Upper lobe of left lung (tissue), 6 donors: ENCODE data around the gene VAV2. TPM values are rescaled to one million over a fixed set of nuclear protein-coding genes. Genes with fewer than 3 reads are reported as not detected.

Experiments
- ATAC-seq, 2 donors: fragments of 200-7000 bp; cut with Tn5 transposase; one replicate each; pipeline ENCODE4 v1.9.1; 2022; ENCODE audit warnings: mild to moderate bottlenecking in 2 of 2, moderate library complexity in 2 of 2; ENCODE audit not compliant: low FRiP score in 2 of 2
- DNase-seq, 2 donors: peaks; one replicate each; pipeline ENCODE4 v3.0.0-alpha.2; 2019 to 2020
- H3K27ac ChIP-seq, 4 donors: fragments of 200-600 bp; sonication (generic); one replicate each; pipeline ENCODE4 v1.5.1; 2016 to 2019
- H3K27me3 ChIP-seq, 4 donors: fragments of 200-600 bp; sonication (generic); one replicate each; pipeline ENCODE4 v1.5.1; 2017 to 2019
- H3K36me3 ChIP-seq, 4 donors: fragments of 200-600 bp; sonication (generic); one replicate each; pipeline ENCODE4 v1.5.1; 2016 to 2019
- H3K4me1 ChIP-seq, 4 donors: fragments of 200-600 bp; sonication (generic); one replicate each; pipeline ENCODE4 v1.5.1; 2018 to 2019
- H3K4me3 ChIP-seq, 4 donors: fragments of 200-600 bp; sonication (generic); one replicate each; pipeline ENCODE4 v1.5.1; 2017 to 2019; ENCODE audit warnings: mild to moderate bottlenecking in 2 of 4, moderate library complexity in 1 of 4
- H3K9me3 ChIP-seq, 4 donors: fragments of 200-600 bp; sonication (generic); one replicate each; pipeline ENCODE4 v1.5.1; 2018 to 2019
- CTCF ChIP-seq, 6 experiments: fragments of 450-650 bp in 4 of 6; fragments of 200-600 bp in 2 of 6; sonication (generic) in 2 of 6; IDR thresholded peaks; one replicate each; pipeline ENCODE4 v1.5.1; 2016 to 2019; ENCODE audit warnings: antibody characterized with exemption in 6 of 6
- EP300 ChIP-seq, 4 donors: sonication (generic); formaldehyde crosslinking; IDR thresholded peaks; one replicate each; pipeline ENCODE4 v1.5.1; 2017; ENCODE audit warnings: antibody characterized with exemption in 4 of 4, control low read depth in 2 of 4
- POLR2A ChIP-seq, 4 donors: fragments of 450-650 bp; IDR thresholded peaks; one replicate each; pipeline ENCODE4 v1.5.1; 2016 to 2017; ENCODE audit warnings: antibody characterized with exemption in 4 of 4, mild to moderate bottlenecking in 2 of 4
- POLR2AphosphoS5 ChIP-seq, 2 donors: sonication (generic); formaldehyde crosslinking; IDR thresholded peaks; one replicate each; pipeline ENCODE4 v1.5.1; 2017; ENCODE audit warnings: antibody characterized with exemption in 2 of 2
- WGBS, 2 donors: methylation state at CpG; one replicate each; pipeline ENCODE4 v1.1.5; 2017 to 2018; 5-methylcytosine and 5-hydroxymethylcytosine counted together
- total RNA-seq, 6 donors: library from RNA; depleted of rRNA in 4 of 6; stranded (reverse); fragments of >200 nt in 4 of 6; gene quantifications; one replicate each; pipeline versions ENCODE4 v1.1.0 to v1.2.1, GENCODE V29; 2016 to 2021
- donor health status: DM: no; HTN: no; CAD: no; lungs with moderate emphysema.
- donor health status: DM: no; HTN: yes; CAD: no; lungs with severe emphysema.

The VAV2 gene
- total RNA-seq, 6 donors from 2014 or later: 12.0 to 38.8 (median 22.0) TPM

- H3K27ac ChIP-seq: no peak overlapping the region
- 89 to 96% methylated on average over 7 of the region's 8 CpGs for WGBS, 2 donors
- no peaks in the 10 kb centered on the region for H3K4me1 ChIP-seq
- no peaks in the 10 kb centered on the region for H3K36me3 ChIP-seq
- no peaks in the 10 kb centered on the region for H3K27me3 ChIP-seq
- DNase-seq (no peak), ATAC-seq (no peak)
- no peak for TF ChIP-seq CTCF (IDR thresholded peaks at IDR 0.05)
- no peak for TF ChIP-seq POLR2AphosphoS5 (IDR thresholded peaks at IDR 0.05)
- no peak for TF ChIP-seq EP300 (IDR thresholded peaks at IDR 0.05)
- H3K4me3 ChIP-seq: no peak overlapping the region
- H3K9me3 ChIP-seq: no peaks in the 10 kb centered on the region
Measured at GRCh38 chr9:133832877-133833276, 159.2 kb downstream of the VAV2 start.

- no peak for ATAC-seq
- TF ChIP-seq EP300 (IDR thresholded peaks at IDR 0.05) (no peak), CTCF (IDR thresholded peaks at IDR 0.05) (no peak), POLR2A (IDR thresholded peaks at IDR 0.05) (no peak), POLR2AphosphoS5 (IDR thresholded peaks at IDR 0.05) (no peak)
- whole genome bisulfite sequencing, 2 donors: 95 to 96% methylated on average over 3 of the region's 3 CpGs
Measured at GRCh38 chr9:133830711-133831110, 161.4 kb downstream of the VAV2 start.

GRCh38 chr9:133830310-133830709, 161.8 kb downstream of the VAV2 start:
- ATAC-seq: no peak
- Histone ChIP-seq H3K27ac (no peak overlapping the region), H3K4me3 (no peak overlapping the region), H3K9me3 (no peaks in the 10 kb centered on the region), H3K36me3 (no peaks in the 10 kb centered on the region), H3K4me1 (no peaks in the 10 kb centered on the region), H3K27me3 (no peaks in the 10 kb centered on the region)
- DNase-seq: no peak
- TF ChIP-seq EP300 (IDR thresholded peaks at IDR 0.05): no peak
- no peak for TF ChIP-seq POLR2AphosphoS5 (IDR thresholded peaks at IDR 0.05)
- TF ChIP-seq POLR2A (IDR thresholded peaks at IDR 0.05): no peak
- TF ChIP-seq CTCF (IDR thresholded peaks at IDR 0.05): no peak
- 82 to 94% methylated on average over 6 of the region's 6 CpGs for WGBS, 2 donors

More at GRCh38 chr9:133830711-133831110, 161.4 kb downstream of the VAV2 start:
- no peak for DNase-seq
- Histone ChIP-seq H3K27ac (no peak overlapping the region), H3K4me1 (no peaks in the 10 kb centered on the region), H3K9me3 (no peaks in the 10 kb centered on the region), H3K36me3 (no peaks in the 10 kb centered on the region), H3K27me3 (no peaks in the 10 kb centered on the region), H3K4me3 (no peak overlapping the region)

GRCh38 chr9:133828338-133828997, 163.7 kb downstream of the VAV2 start:
- TF ChIP-seq CTCF (IDR thresholded peaks at IDR 0.05) (no peak), POLR2AphosphoS5 (IDR thresholded peaks at IDR 0.05) (no peak), EP300 (IDR thresholded peaks at IDR 0.05) (no peak), POLR2A (IDR thresholded peaks at IDR 0.05) (no peak)
- Histone ChIP-seq H3K27me3 (no peaks in the 10 kb centered on the region), H3K4me1 (no peaks in the 10 kb centered on the region), H3K36me3 (no peaks in the 10 kb centered on the region), H3K27ac (no peak overlapping the region), H3K4me3 (no peak overlapping the region), H3K9me3 (no peaks in the 10 kb centered on the region)
- DNase-seq: no peak
- 91 to 93% methylated on average over 8 to 12 of the region's 25 CpGs for WGBS, 2 donors
- no peak for ATAC-seq
